Naive B cell (primary cell): ENCODE results near the gene ACOX1. TPM values are rescaled to one million over a fixed set of nuclear protein-coding genes. Genes with fewer than 3 reads are reported as not detected.

ENCODE experiments used
- ATAC-seq, 2 donors: fragments of 150-1000 bp; cut with Tn5 transposase; 2 replicates each; pipeline ENCODE4 v1.10.0; 2021; ENCODE audit warnings: low read depth in 2 of 2, mild to moderate bottlenecking in 2 of 2, moderate library complexity in 2 of 2
- DNase-seq: peaks from one replicate; pipeline ENCODE4 v3.0.0; 2022
- H3K27ac Mint-ChIP-seq, 6 donors: one replicate each; pipeline ENCODE4 v1.8.0; 2020 to 2022; ENCODE audit warnings: mild to moderate bottlenecking in 6 of 6, mixed read lengths in 6 of 6, moderate library complexity in 5 of 6, inconsistent platforms in 2 of 6
- H3K27me3 Mint-ChIP-seq, 3 donors: one replicate each; pipeline ENCODE4 v1.8.0; 2021 to 2022; ENCODE audit warnings: mixed read lengths in 3 of 3, mild to moderate bottlenecking in 1 of 3
- H3K36me3 Mint-ChIP-seq, 2 donors: one replicate each; pipeline ENCODE4 v1.8.0; 2020 to 2022; ENCODE audit warnings: mixed read lengths in 2 of 2, inconsistent platforms in 1 of 2, mild to moderate bottlenecking in 1 of 2
- H3K4me1 Mint-ChIP-seq, 3 donors: one replicate each; pipeline ENCODE4 v1.8.0; 2020 to 2022; ENCODE audit warnings: mixed read lengths in 3 of 3, inconsistent platforms in 1 of 3, mild to moderate bottlenecking in 1 of 3, moderate library complexity in 1 of 3
- H3K4me3 Mint-ChIP-seq, 8 donors: one replicate each; pipeline ENCODE4 v1.8.0; 2020 to 2022; ENCODE audit warnings: mild to moderate bottlenecking in 8 of 8, mixed read lengths in 8 of 8, moderate library complexity in 8 of 8, inconsistent platforms in 2 of 8
- H3K9me3 Mint-ChIP-seq, 7 donors: one replicate each; pipeline ENCODE4 v1.8.0; 2020 to 2022; ENCODE audit warnings: mixed read lengths in 7 of 7, mild to moderate bottlenecking in 5 of 7, inconsistent platforms in 2 of 7, moderate library complexity in 1 of 7
- polyA plus RNA-seq, 6 donors: library from polyadenylated mRNA; unstranded; fragments of 300-500 nt; fragmentation: Illumina TruSeq; gene quantifications; one replicate each; pipeline ENCODE4 v1.2.3, GENCODE V29; 2021; ENCODE audit warnings: low read depth in 6 of 6

The ACOX1 gene
- polyA plus RNA-seq, 6 donors from 2014 or later: 6.4 to 15.5 (median 10.6) TPM

GRCh38 chr17:75950855-75951554, 28.0 kb downstream of the ACOX1 start:
- Mint-ChIP-seq H3K36me3 (peaks cover 14 to 15% of the 10 kb centered on the region in 2 donors), H3K4me3 (no peak overlapping the region)
- DNase-seq: no peak

DNA sequence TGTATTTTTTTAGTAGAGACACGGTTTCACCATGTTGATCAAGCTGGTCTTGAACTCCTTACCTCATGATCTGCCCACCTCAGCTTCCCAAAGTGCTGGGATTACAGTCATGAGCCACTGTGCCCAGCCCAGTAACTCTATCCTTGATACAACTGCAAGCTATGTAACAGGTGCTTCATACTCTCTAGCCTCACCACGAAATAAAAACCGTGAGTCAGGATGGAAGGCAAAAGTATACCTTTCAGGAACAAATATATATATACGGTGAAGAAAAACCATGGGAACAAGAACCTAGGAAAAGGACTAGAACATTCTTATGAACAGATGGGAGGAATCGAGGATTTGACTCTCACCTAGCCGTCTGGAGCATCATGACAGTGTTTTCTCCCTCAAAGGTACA, 28.5 kb downstream of the ACOX1 start:
- H3K27ac Mint-ChIP-seq: peak overlapping the region in 1 of 6 donors; percentile 56

More at GRCh38 chr17:75950855-75951554, 28.0 kb downstream of the ACOX1 start:
- Mint-ChIP-seq H3K27me3 (no peaks in the 10 kb centered on the region), H3K9me3 (no peaks in the 10 kb centered on the region), H3K27ac (peak overlapping the region in 1 of 6 donors; percentile 56), H3K4me1 (no peaks in the 10 kb centered on the region)
- no peak for ATAC-seq

GRCh38 chr17:75945211-75945610, 33.8 kb downstream of the ACOX1 start:
- peaks cover 6 to 12% (median 11%) of the 10 kb centered on the region in 3 donors for H3K4me1 Mint-ChIP-seq
- H3K27me3 Mint-ChIP-seq: no peaks in the 10 kb centered on the region
- H3K9me3 Mint-ChIP-seq: no peaks in the 10 kb centered on the region
- H3K27ac Mint-ChIP-seq: no peak overlapping the region
- H3K36me3 Mint-ChIP-seq: peaks cover 4 to 7% of the 10 kb centered on the region in 2 donors
- ATAC-seq (no peak), DNase-seq (no peak)
- H3K4me3 Mint-ChIP-seq: no peak overlapping the region

More for the DNA sequence above, 28.5 kb downstream of the ACOX1 start:
- Mint-ChIP-seq H3K9me3 (no peaks in the 10 kb centered on the region), H3K36me3 (peaks cover 9 to 15% of the 10 kb centered on the region in 2 donors), H3K4me1 (no peaks in the 10 kb centered on the region), H3K27me3 (no peaks in the 10 kb centered on the region), H3K4me3 (no peak overlapping the region)
- DNase-seq: no peak
- ATAC-seq: no peak

GRCh38 chr17:75943491-75943890, 35.5 kb downstream of the ACOX1 start:
- H3K9me3 Mint-ChIP-seq: no peaks in the 10 kb centered on the region
- no peak for DNase-seq
- H3K4me1 Mint-ChIP-seq: peaks cover 6 to 18% (median 15%) of the 10 kb centered on the region in 3 donors
- H3K36me3 Mint-ChIP-seq: peaks cover 0 to 4% of the 10 kb centered on the region in 2 donors
- H3K27me3 Mint-ChIP-seq: no peaks in the 10 kb centered on the region
- no peak for ATAC-seq
- no peak overlapping the region for H3K27ac Mint-ChIP-seq
- H3K4me3 Mint-ChIP-seq: no peak overlapping the region

- Mint-ChIP-seq H3K4me1 (peaks cover 6 to 18% (median 15%) of the 10 kb centered on the region in 3 donors), H3K9me3 (no peaks in the 10 kb centered on the region), H3K4me3 (peak overlapping the region in 5 of 8 donors; percentile 23 to 47 (median 41)), H3K27me3 (no peaks in the 10 kb centered on the region), H3K27ac (peak overlapping the region in 1 of 6 donors; percentile 91), H3K36me3 (peaks cover 0 to 4% of the 10 kb centered on the region in 2 donors)
- DNase-seq (no peak), ATAC-seq (no peak)
Measured at GRCh38 chr17:75942473-75942872, 36.5 kb downstream of the ACOX1 start.

- no peaks in the 10 kb centered on the region for H3K36me3 Mint-ChIP-seq
- H3K4me1 Mint-ChIP-seq: peaks cover 6 to 18% (median 15%) of the 10 kb centered on the region in 3 donors
Measured at GRCh38 chr17:75941442-75941819, 37.5 kb downstream of the ACOX1 start.

GRCh38 chr17:75940727-75941441, 38.1 kb downstream of the ACOX1 start, which contains the start of gene FBF1:
Gene FBF1 (minus strand): TSS chr17:75941042. CDS start chr17:75938149, 2,893 bp downstream.
- H3K4me3 Mint-ChIP-seq: peak within 1 kb of the TSS; percentile 84 to 95 (median 93)
- no peaks in the 10 kb centered on the region for H3K27me3 Mint-ChIP-seq
- H3K4me1 Mint-ChIP-seq: peaks cover 6 to 18% (median 15%) of the 10 kb centered on the region in 3 donors
- H3K27ac Mint-ChIP-seq: peak within 1 kb of the TSS; percentile 74 to 95 (median 86)
- no peaks in the 10 kb centered on the region for H3K36me3 Mint-ChIP-seq
- no peaks in the 10 kb centered on the region for H3K9me3 Mint-ChIP-seq
- peak; percentile 83 for DNase-seq
- peak; percentile 100 for ATAC-seq

More at GRCh38 chr17:75941442-75941819, 37.5 kb downstream of the ACOX1 start:
- DNase-seq: no peak
- H3K27ac Mint-ChIP-seq: peak overlapping the region in 4 of 6 donors; percentile 73 to 88 (median 81)
- no peaks in the 10 kb centered on the region for H3K27me3 Mint-ChIP-seq
- H3K9me3 Mint-ChIP-seq: no peaks in the 10 kb centered on the region
- ATAC-seq: no peak
- peak overlapping the region; percentile 65 to 95 (median 92) for H3K4me3 Mint-ChIP-seq

GRCh38 chr17:75937652-75938051, 41.3 kb downstream of the ACOX1 start:
- Mint-ChIP-seq H3K27ac (no peak overlapping the region), H3K27me3 (no peaks in the 10 kb centered on the region), H3K4me1 (peaks cover 6 to 18% (median 15%) of the 10 kb centered on the region in 3 donors), H3K4me3 (peak overlapping the region in 2 of 8 donors; percentile 50 to 54), H3K36me3 (no peaks in the 10 kb centered on the region), H3K9me3 (no peaks in the 10 kb centered on the region)
- DNase-seq (no peak), ATAC-seq (no peak)

DNA sequence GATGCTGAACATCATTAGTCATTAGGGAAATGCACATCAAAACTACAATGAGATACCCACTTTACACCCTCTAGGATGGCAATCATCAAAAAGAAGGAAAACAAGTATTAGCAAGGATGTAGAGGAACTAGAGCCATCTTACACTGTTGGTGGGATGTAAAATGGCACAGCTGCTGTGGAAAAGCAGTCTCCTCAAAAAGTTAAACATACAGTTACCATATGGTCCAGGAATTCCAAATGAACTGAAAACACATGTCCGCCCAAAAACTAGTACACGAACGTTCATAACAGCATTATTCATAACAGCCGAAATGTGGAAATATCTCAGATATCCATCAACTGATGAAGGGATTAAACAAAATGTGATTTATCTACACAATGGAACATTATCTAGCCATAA, 45.2 kb downstream of the ACOX1 start:
- H3K4me1 Mint-ChIP-seq: no peaks in the 10 kb centered on the region
- H3K36me3 Mint-ChIP-seq: no peaks in the 10 kb centered on the region
- H3K27me3 Mint-ChIP-seq: no peaks in the 10 kb centered on the region
- H3K27ac Mint-ChIP-seq: peak overlapping the region in 1 of 6 donors; percentile 16
- ATAC-seq: no peak
- no peak overlapping the region for H3K4me3 Mint-ChIP-seq
- DNase-seq: no peak
- H3K9me3 Mint-ChIP-seq: no peaks in the 10 kb centered on the region

DNA sequence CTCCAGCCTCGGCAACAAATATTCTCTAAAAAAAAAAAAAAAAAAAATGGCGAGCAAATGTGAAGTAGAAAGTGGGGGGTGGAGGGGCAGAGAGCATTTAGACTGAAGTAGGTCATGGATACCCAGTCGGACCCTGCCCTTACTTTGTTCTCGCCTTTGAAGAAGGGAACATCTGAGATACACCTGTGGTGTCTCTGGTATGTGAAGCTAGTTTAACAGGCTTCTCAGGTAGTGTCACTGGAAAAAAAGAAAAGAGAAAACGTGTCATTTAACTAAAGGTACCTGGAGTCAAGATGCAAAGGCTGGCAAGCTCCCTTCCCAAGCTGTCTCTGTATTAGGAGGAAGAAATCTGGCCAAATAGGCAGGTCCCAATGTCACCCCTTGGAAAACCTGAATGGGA, 46.1 kb downstream of the ACOX1 start:
- no peaks in the 10 kb centered on the region for H3K27me3 Mint-ChIP-seq
- H3K4me1 Mint-ChIP-seq: no peaks in the 10 kb centered on the region
- DNase-seq: no peak

GRCh38 chr17:75931062-75931461, 47.9 kb downstream of the ACOX1 start:
- Mint-ChIP-seq H3K27me3 (no peaks in the 10 kb centered on the region), H3K4me1 (no peaks in the 10 kb centered on the region), H3K36me3 (peaks cover 0 to 4% of the 10 kb centered on the region in 2 donors), H3K27ac (no peak overlapping the region), H3K4me3 (no peak overlapping the region), H3K9me3 (no peaks in the 10 kb centered on the region)
- DNase-seq (no peak), ATAC-seq (no peak)

More for the DNA sequence above, 46.1 kb downstream of the ACOX1 start:
- Mint-ChIP-seq H3K27ac (no peak overlapping the region), H3K9me3 (no peaks in the 10 kb centered on the region), H3K4me3 (no peak overlapping the region), H3K36me3 (peaks cover 0 to 4% of the 10 kb centered on the region in 2 donors)
- no peak for ATAC-seq

- DNase-seq (no peak), ATAC-seq (no peak)
- Mint-ChIP-seq H3K9me3 (no peaks in the 10 kb centered on the region), H3K4me3 (no peak overlapping the region), H3K36me3 (peaks cover 0 to 4% of the 10 kb centered on the region in 2 donors), H3K27ac (no peak overlapping the region), H3K27me3 (no peaks in the 10 kb centered on the region), H3K4me1 (no peaks in the 10 kb centered on the region)
Measured at GRCh38 chr17:75927286-75927922, 51.6 kb downstream of the ACOX1 start.

- DNase-seq (no peak), ATAC-seq (no peak)
- H3K27ac Mint-ChIP-seq: peak overlapping the region in 1 of 6 donors; percentile 70
- no peaks in the 10 kb centered on the region for H3K9me3 Mint-ChIP-seq
- no peak overlapping the region for H3K4me3 Mint-ChIP-seq
- no peaks in the 10 kb centered on the region for H3K4me1 Mint-ChIP-seq
- peaks cover 0 to 4% of the 10 kb centered on the region in 2 donors for H3K36me3 Mint-ChIP-seq
- H3K27me3 Mint-ChIP-seq: no peaks in the 10 kb centered on the region
Measured at GRCh38 chr17:75926456-75926855, 52.5 kb downstream of the ACOX1 start.
